Panc1 (cell line): ENCODE results near the gene ACAT2. TPM values are rescaled to one million over a fixed set of nuclear protein-coding genes. Genes with fewer than 3 reads are reported as not detected.

Experiments
- ATAC-seq: fragments of 200-7000 bp; cut with Tn5 transposase; 2 replicates; pipeline ENCODE4 v1.9.1; 2020; ENCODE audit warnings: mild to moderate bottlenecking, moderate library complexity
- BruUV-seq: library from RNA; stranded (reverse); fragments of 400-500 nt; replicated peaks from 2 replicates; lab custom pipeline; 2021; lab: Mats Ljungman, UMichigan
- CTCF ChIA-PET: fragments of 300-600 bp; sonication (Branson Sonifier 250); formaldehyde crosslinking; loops from one replicate; lab custom pipeline; 2022; ENCODE audit warnings: antibody characterized with exemption; lab: Charles Lee
- POLR2A ChIA-PET: fragments of 300-600 bp; sonication (Branson Sonifier 250); formaldehyde crosslinking; loops from one replicate; lab custom pipeline; 2022; ENCODE audit warnings: antibody characterized with exemption; lab: Charles Lee
- DNase-seq: peaks from one replicate; pipeline ENCODE4 v3.0.0-alpha.2; 2010; ENCODE audit warnings: low read depth, low spot score
- H3K27ac ChIP-seq: 2 replicates; pipeline ENCODE4 v1.5.1; 2011; ENCODE audit warnings: mild to moderate bottlenecking, low read length, inconsistent platforms
- H3K27me3 ChIP-seq: fragments of 200-500 bp; sonication (Bioruptor generic); 2 replicates; pipeline ENCODE4 v1.6.0; 2014; ENCODE audit warnings: low read length, inconsistent platforms; ENCODE audit not compliant: control insufficient read depth, insufficient read depth
- H3K36me3 ChIP-seq: fragments of 200-500 bp; sonication (Bioruptor generic); 2 replicates; pipeline ENCODE4 v1.5.1; 2014; ENCODE audit warnings: inconsistent platforms, mild to moderate bottlenecking, low read length, moderate library complexity; ENCODE audit not compliant: control insufficient read depth, insufficient read depth
- H3K4me1 ChIP-seq: 2 replicates; pipeline ENCODE4 v1.5.1; 2011; ENCODE audit warnings: inconsistent platforms, mild to moderate bottlenecking, low read length, moderate library complexity; ENCODE audit not compliant: control insufficient read depth, insufficient read depth
- H3K4me3 ChIP-seq, 2 experiments: 2 replicates each; pipeline ENCODE4 v1.5.1; 2011 to 2012; ENCODE audit warnings: low read depth in 2 of 2, low read length in 2 of 2, mild to moderate bottlenecking in 2 of 2, inconsistent platforms in 1 of 2, moderate library complexity in 1 of 2
- H3K9me3 ChIP-seq: fragments of 200-500 bp; sonication (Bioruptor generic); 2 replicates; pipeline ENCODE4 v1.5.1; 2014; ENCODE audit warnings: low read depth, mild to moderate bottlenecking, inconsistent platforms, low read length, moderate library complexity; ENCODE audit not compliant: control insufficient read depth, insufficient read depth
- CTCF ChIP-seq: fragments of 450-650 bp; IDR thresholded peaks from 2 replicates; pipeline ENCODE4 v1.5.1; 2017; ENCODE audit warnings: mild to moderate bottlenecking
- POLR2AphosphoS5 ChIP-seq: IDR thresholded peaks from 2 replicates; pipeline ENCODE4 v1.6.1; 2012; ENCODE audit warnings: mild to moderate bottlenecking, low read depth, low read length, moderate library complexity
- REST ChIP-seq, 2 experiments: IDR thresholded peaks; 2 replicates each; pipeline ENCODE4 v1.6.1; 2011 to 2012; ENCODE audit warnings: low read depth in 2 of 2, control low read depth in 1 of 2, low read length in 1 of 2, mild to moderate bottlenecking in 1 of 2, moderate library complexity in 1 of 2; ENCODE audit not compliant: insufficient read depth in 1 of 2
- SIN3A ChIP-seq: IDR thresholded peaks from 2 replicates; pipeline ENCODE4 v1.6.1; 2012; ENCODE audit warnings: low read depth, mild to moderate bottlenecking, low read length, moderate library complexity, borderline replicate concordance; ENCODE audit not compliant: insufficient read depth
- TCF7L2 ChIP-seq: IDR thresholded peaks from 2 replicates; pipeline ENCODE4 v1.6.1; 2011; ENCODE audit warnings: mild to moderate bottlenecking, low read depth, low read length, inconsistent platforms
- in situ Hi-C: cut with HindIII; loops from 2 replicates; pipeline ENCODE4 v1.10.0; 2016; ENCODE audit warnings: low sequenced_read_pairs, low pct_unique_long_range_greater_than_20kb
- intact Hi-C: fragments of 100-400 bp; cut with micrococcal nuclease; formaldehyde crosslinking; loops from one replicate; pipeline ENCODE4 v1.10.0; 2022; ENCODE audit not compliant: unreplicated experiment
- total RNA-seq: library from RNA; stranded (reverse); gene quantifications from one replicate; pipeline ENCODE4 v1.2.1, GENCODE V29; 2021; ENCODE audit not compliant: unreplicated experiment

The ACAT2 gene
- total RNA-seq, 1 experiment from 2014 or later = 112 TPM

- Histone ChIP-seq H3K9me3 (no peaks in the 10 kb centered on the region), H3K36me3 (peaks cover 9% of the 10 kb centered on the region), H3K4me3 (peak overlapping the region; percentile 71 to 91), H3K27ac (peak overlapping the region; percentile 65), H3K27me3 (no peaks in the 10 kb centered on the region), H3K4me1 (peaks cover 23% of the 10 kb centered on the region)
- in situ Hi-C loops = no loop called here
- intact Hi-C loops = no loop called here
- ATAC-seq (peak; percentile 2), DNase-seq (no peak)
- POLR2A ChIA-PET = interaction anchor here (0.6 kb wide), 1 partner anchor 27 kb away, joined by 6 read pairs; the partner anchor contains the start of gene TCP1
- CTCF ChIA-PET = no interaction called here
- TF ChIP-seq SIN3A (no peak), POLR2AphosphoS5 (no peak), REST (IDR thresholded peaks at IDR 0.05; ENCODE audit: insufficient read depth in 1 of 2, low read depth in 2 of 2, low read length in 1 of 2) (no peak), TCF7L2 (no peak), CTCF (no peak)
- BruUV-seq = TSS peak; percentile 44
These were observed 942 bp downstream of the ACAT2 start for GRCh38 chr6:159762681-159763293.

- Histone ChIP-seq H3K4me3 (no peak overlapping the region), H3K36me3 (peaks cover 21% of the 10 kb centered on the region), H3K27me3 (no peaks in the 10 kb centered on the region), H3K4me1 (0 out of 2 replicates have a peak, but pooled peaks cover 4% of the 10 kb centered on the region), H3K27ac (no peak overlapping the region), H3K9me3 (no peaks in the 10 kb centered on the region)
- in situ Hi-C loops = no loop called here
- TF ChIP-seq POLR2AphosphoS5 (no peak), TCF7L2 (no peak), SIN3A (no peak), CTCF (no peak), REST (IDR thresholded peaks at IDR 0.05; ENCODE audit: insufficient read depth in 1 of 2, low read depth in 2 of 2, low read length in 1 of 2) (no peak)
- ChIA-PET POLR2A (no interaction called here), CTCF (no interaction called here)
- ATAC-seq (no peak), DNase-seq (no peak)
- no TSS peak for BruUV-seq
- intact Hi-C loops = no loop called here
These were observed 5.1 kb downstream of the ACAT2 start for GRCh38 chr6:159766906-159767305.
